Hematopoietic multipotent progenitor cell treated with erythropoietin and hydrocortisone succinate and interleukin-3 and kit ligand, for 6 days (in vitro differentiated cells): Measurements from ENCODE around the gene RGS6.
"Not testable (repeated sequence)": the region's sequence is repeated elsewhere in the genome, so short reads cannot be mapped to it uniquely, and the experiment has no call there.

Experiments used
- DNase-seq: peaks from one replicate; pipeline ENCODE4 v3.0.0-alpha.2; 2015

The RGS6 gene

GRCh38 chr14:71932229-71932981 lies at the start of gene RGS6:
Gene RGS6 (plus strand): TSS chr14:71932429.
- DNase-seq: peak; percentile 65

DNA sequence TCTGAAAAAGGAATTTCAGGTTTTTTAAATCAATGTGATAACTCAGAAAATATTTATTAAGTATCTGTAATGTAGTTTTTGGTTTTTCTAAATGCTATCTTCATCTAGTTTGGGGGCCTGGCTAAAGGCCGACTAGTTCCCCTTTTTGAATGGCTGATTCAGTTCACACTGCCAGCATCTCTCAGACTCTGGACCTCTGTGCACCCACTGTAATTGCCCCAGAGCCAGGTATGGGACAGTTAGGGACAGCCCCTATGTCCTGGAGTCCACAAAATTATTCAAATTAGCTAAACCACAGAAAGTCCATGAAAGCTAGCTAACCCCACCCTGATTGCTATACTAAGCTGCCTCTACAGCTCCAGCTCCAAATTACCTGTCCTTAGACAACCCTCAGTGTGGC lies 49.1 kb upstream of the RGS6 start:
- DNase-seq: peak; percentile 4

- DNase-seq: no peak
Measured at GRCh38 chr14:71885301-71885700, 46.9 kb upstream of the RGS6 start.

DNA sequence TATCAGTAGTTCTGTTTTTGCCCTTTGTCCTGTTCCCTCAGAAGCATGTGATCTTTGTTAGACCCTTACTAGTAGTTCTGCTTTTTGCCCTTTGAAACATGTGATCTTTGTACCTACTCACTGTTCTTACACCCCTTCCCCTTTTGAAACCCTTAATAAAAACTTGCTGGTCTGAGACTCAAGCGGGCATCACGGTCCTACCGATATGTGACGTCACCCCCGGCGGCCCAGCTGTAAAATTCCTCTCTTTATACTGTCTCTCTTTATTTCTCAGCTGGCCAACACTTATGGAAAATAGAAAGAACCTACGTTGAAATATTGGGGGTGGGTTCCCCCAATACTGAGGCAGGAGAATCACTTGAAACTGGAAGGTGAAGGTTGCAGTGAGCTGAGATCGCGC lies 44.4 kb upstream of the RGS6 start:
- DNase-seq: peak; percentile 8

DNA sequence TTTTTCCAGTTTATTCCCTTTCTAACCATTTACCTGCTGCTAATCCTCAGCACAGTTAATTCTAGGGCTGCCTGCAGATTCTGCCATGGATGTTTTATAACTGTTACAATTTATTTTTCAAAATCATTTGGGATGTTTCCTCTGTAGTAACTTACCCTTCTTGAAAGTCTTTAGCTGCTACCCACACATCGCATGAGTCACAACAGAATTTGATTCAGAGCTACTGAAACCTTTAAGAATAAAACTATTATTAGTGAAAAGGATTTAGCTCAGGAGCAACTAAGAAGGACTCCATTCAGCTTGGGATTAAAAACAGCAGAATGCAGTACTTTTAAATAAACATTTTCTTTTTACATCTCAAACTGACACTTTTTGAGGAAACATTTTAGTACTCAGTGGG lies 41.7 kb upstream of the RGS6 start:
- no peak for DNase-seq

- DNase-seq: no peak
Measured at GRCh38 chr14:71891185-71891584, 41.0 kb upstream of the RGS6 start.

- DNase-seq: no peak
Measured at GRCh38 chr14:71891970-71892369, 40.3 kb upstream of the RGS6 start.

DNA sequence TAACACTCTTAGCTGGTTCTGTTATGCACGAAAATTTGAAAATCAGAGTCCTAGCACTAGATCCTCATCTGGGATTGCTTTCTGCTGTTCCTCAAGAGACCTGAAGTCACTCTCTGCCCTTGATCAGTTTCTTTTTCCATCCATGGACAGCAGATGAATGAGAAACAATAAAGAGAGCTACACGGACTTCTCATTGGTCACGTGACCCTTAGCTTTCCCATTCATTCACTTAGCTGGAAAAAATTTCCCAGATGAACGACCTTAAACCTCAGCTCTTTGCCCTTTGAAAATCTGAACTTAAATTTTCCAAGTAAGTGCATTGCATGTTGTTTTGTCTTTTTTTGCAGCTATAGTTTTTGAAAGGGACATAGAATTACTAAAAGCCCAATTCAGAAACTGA lies 27.2 kb upstream of the RGS6 start:
- DNase-seq: no peak

DNA sequence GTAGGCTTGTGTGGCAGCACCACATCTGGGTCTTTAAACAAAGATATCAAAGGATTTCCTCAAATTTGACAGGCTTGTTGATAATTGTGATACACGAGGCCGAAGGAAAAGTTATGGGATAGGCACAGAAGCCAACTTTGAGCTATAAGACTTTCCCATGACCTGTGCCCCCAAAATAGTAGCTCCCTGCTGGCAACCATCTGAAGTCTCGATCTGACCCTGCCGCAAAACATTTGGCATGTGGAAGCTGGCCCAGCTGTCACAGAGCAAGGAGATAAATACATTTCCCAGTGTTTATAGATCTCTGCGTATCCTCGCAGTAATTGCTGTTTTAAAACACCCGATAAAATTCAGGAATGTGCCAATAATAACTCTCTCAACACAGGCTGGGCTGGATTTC lies 26.4 kb upstream of the RGS6 start:
- DNase-seq: no peak

DNA sequence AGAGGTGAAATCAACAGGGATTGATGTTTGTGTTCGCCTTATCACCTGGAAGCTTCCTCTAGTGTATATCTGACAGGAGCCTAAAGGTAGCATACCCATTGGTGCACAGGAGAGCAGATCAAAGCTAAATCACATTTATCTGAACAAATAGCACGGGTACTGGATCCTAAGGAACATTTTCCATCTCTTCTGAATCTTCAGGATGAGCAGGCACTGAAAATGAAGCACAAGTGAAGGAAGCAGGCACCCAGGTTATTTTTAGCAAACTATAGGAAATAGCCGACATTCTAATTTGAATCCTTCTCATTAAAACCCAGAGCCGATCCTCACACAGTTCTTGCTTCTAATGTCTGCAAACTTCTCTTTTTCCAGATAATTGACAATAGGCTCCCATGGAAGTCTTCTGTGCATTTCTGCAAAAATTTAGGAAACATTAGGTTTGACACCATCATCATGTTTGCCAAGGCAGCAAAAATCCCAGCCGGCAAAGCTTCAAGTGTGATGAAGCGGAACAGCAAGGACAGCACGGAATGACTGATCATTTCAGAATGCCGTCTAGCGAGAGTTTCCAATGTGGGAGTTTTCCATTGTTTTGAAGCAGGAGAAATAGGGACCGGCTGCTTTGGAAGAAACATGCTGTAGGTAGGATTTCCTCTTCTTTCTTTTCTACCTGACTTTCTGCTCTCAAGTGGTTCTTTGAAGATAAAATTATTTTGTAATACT lies 24.3 kb upstream of the RGS6 start:
- DNase-seq: no peak

DNA sequence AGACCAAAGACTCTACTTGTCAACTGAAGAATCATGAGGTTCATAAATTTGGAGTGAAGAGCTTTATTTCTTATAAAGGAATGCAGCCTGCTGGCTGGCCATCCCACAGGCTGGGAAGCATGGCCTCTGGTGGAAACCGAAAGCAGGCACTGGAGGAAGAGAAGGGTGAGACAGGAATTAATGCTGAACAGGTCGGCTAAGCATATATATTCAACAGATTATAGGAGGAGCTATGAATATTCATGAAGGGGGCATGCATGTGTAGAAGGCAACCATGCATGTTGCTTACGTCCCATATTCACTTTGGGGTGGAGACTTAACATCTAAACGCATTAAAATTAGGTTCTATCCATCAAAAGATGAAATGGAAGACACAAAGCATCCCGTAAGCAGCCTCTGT lies 20.6 kb upstream of the RGS6 start:
- no peak for DNase-seq

- no peak for DNase-seq
Measured at GRCh38 chr14:71913342-71913741, 18.9 kb upstream of the RGS6 start.

DNA sequence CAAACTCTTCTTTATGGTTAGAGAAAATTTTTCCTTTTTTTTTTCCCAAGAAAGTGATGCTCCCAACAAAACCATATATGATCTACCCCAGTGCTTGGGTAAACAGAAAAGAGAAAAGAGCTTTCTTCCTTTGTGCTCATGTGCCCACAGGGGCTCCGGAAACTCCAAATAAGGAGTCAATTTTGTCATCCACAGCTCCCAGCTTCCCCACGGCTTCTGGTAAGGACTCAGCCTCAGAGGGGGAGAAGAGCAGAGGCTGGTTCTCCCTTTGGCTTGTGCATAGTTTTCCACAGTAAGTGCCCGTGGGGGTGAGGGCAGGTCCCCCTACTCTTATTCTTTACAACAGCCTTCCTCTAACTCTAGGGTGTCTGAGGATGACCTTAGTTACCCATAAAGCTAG lies 13.3 kb upstream of the RGS6 start:
- no peak for DNase-seq

DNA sequence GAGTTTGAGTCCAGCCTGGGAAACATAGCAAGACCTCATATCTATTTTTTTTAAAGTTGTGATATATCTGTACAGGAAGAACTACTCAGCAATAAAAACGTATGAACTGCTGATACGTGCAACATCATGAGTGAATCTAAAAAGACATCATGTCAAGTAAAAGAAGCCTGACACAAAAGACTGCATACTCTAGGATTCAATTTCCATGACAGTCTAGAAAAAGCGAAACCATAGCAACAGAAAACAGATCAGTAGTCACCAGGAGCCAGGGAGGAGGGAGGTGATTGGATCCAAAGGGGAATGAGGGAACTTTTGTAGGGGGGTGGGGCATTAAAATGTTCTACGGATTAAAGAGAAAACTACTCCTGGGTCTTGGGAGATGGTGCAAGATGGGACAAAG lies 8.7 kb upstream of the RGS6 start:
- no peak for DNase-seq

GRCh38 chr14:71931492-71932228 lies 569 bp upstream of the RGS6 start:
- DNase-seq: peak; percentile 48

GRCh38 chr14:71933001-71933587 lies 865 bp downstream of the RGS6 start:
- peak; percentile 65 for DNase-seq

- DNase-seq: peak; percentile 50
Measured at GRCh38 chr14:71938273-71938672, 6.0 kb downstream of the RGS6 start.

DNA sequence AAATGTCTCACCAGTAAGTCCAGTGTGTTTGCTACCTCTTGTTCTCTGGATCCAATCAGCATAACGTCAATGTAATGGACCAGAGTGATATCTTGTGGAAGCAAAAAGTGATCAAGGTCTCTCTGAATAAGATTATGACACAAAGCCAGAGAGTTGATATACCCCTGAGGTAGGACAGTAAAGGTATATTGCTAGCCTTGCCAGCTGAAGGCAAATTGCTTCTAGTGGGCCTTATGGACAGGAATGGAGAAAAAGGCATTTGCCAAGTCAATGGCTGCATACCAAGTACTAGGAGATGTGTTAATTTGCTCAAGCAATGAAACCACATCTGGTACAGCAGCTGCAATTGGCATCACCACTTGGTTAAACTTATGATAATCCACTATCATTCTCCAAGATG lies 7.1 kb downstream of the RGS6 start:
- not testable (repeated sequence) for DNase-seq

- DNase-seq: not testable (repeated sequence)
Measured at GRCh38 chr14:71940500-71940899, 8.3 kb downstream of the RGS6 start.

GRCh38 chr14:71941616-71942015 lies 9.4 kb downstream of the RGS6 start:
- DNase-seq: peak; percentile 29

DNA sequence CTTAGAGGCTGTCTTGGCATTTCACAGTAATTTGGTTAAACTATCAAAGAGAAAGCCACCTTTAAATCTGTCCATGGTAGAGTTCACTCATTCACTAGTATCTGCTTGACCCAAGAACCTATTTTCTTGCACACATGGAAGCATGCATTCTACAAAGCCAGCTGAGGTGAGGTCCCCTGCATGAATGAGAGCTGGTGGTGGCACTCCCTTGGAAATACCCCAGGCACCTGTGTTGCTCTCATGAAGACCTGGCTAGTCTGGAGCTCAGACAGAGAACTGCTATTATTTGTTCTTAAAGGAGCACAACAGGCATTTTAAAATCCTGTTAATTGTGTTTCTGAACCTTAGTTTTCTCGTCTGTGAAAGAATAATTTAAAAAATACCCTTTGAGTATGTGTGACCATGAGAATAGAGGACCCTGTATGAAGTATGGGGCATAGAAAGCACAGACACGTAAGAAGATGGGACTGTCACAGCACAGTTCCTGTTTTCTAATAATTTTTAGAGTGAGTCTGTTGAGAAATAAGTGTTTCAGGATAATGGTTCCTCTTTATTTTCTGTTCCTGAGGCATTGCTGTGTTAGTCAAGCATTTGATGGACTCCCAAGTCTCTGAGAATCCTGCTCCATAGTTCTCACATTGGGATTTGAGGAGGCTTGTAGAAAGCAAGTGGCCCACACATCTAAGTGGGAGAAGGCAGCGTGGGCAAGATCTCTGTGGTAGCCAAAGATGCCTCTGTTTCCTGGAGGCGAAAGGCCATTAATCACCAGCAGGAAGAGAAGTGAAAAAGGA lies 10.9 kb downstream of the RGS6 start:
- peak; percentile 45 for DNase-seq

DNA sequence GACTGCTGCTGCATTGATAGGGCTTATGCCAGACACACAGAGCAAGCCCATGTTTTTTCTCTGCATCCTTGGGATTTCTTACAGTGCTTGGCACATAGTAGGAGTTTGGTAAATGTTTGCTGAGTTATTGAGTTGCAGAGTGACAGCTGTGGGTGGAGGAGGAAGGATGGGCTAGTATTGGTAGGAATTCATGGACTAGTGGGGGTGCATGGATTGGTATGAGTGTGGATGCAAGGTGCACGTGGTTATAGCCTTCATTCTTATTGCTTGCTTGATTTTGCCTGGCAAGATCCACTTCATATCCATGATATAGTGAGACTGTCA lies 11.4 kb downstream of the RGS6 start:
- DNase-seq: no peak
